ENCODE results near the gene MRPL55. TPM values are rescaled to one million over a fixed set of nuclear protein-coding genes. Genes with fewer than 3 reads are reported as not detected.

Gene MRPL55
- total RNA-seq, 4 donors from 2014 or later = 70.1 to 99.6 (median 80.8) TPM

GRCh38 chr1:228083871-228084278 is 25.2 kb downstream of the MRPL55 start:
- Histone ChIP-seq H3K4me3 (peak overlapping the region; percentile 73 to 99 (median 89)), H3K36me3 (no peaks in the 10 kb centered on the region), H3K27ac (peak overlapping the region; percentile 98 to 100 (median 98)), H3K4me1 (peaks cover 11 to 68% (median 49%) of the 10 kb centered on the region in 4 donors), H3K27me3 (no peaks in the 10 kb centered on the region), H3K9me3 (no peaks in the 10 kb centered on the region)
- TF ChIP-seq POLR2A (IDR thresholded peaks at IDR 0.05) = no peak
- no peak for TF ChIP-seq CTCF (IDR thresholded peaks at IDR 0.05)
- no peak for DNase-seq

DNA sequence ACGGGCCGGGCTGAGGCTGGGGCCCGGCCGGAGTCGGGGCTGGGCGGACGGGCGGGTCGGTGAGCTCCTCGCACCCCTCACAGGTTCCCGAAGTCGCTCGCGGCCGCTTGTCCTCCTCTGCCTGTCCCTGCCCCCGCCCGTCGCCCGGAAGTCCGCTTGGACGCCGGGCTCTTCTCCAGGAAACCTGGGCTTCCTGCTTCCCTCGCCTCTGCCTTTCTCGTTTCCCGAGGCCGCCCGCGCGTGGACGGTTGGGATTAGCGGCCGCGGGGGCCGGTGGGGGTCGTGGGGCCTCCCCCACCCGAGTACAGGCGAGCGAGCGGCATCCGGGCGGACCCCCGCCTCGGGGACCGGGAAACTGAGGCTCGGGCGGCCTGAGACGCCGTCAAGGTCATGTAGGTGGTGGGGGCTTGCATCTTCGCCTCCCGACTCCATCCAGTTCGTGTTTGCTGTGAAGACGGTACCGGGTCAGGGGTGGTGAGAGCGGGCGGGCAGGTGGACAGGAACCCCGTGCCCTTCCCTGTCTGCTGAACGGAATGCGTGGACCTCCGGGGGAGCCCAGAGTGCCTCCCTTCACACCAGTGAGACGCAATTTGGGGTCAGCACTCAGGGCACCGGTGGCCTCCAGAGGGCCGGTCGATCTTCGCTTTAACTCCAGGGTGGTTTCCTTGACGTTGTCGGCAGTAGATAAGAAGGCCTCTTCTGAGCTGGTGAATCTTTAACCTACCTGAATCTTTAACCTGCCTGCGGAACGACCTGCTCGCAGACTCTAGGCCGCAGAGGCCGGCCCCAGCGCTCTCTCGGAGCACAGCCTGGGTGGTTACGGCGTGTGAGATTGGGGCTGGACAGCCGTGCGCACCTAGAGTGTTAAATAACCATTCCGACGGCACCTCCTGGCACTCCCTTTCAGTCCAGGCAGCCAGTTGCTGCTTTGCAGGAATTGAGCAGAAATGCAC is 25.9 kb downstream of the MRPL55 start:
- Histone ChIP-seq H3K4me1 (peaks cover 11 to 61% (median 43%) of the 10 kb centered on the region in 4 donors), H3K9me3 (no peaks in the 10 kb centered on the region), H3K4me3 (peak overlapping the region; percentile 73 to 99 (median 89)), H3K27me3 (no peaks in the 10 kb centered on the region), H3K27ac (peak overlapping the region; percentile 98 to 100 (median 98)), H3K36me3 (no peaks in the 10 kb centered on the region)
- DNase-seq = peak; percentile 56 to 78 (median 76)
- TF ChIP-seq POLR2A (IDR thresholded peaks at IDR 0.05) (peak; percentile 70 to 71), CTCF (IDR thresholded peaks at IDR 0.05) (no peak)

DNA sequence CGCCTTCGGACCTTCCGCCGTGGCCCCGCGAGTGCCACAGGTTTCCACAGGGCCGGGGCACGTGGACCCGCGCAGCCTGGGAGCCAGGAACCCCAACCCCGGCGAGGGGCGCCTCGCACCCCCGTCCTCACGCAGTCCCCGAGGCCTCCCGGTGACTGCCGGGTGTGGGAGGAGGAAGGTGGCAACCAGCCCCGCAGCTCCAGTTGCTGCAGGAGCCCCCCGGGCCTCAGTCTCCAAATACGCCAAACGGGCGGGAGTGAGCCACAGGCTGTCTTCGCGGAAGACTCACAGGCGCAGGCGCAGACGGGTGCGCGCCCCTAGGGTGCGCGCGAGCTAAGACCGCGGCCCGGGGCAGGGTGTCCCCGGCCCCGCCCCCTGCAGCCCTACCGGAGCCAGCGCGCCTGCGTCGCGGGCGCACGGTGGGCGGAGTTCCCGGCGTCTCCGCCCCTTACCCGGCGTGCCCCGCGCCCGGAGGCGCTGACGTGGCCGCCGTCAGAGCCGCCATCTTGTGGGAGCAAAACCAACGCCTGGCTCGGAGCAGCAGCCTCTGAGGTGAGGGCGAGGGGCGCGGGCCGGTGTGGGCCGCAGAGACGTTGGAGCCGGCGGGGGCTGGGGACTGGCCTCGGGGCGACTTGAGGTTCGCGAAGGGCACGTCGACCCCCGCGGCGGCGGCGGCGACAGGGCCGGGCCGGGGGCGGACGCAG is 26.7 kb downstream of the MRPL55 start, which contains the start of gene ARF1:
Gene ARF1 (plus strand): TSS at position 495 of the 704 bp plus-strand sequence. CDS start 14,407 bp downstream, outside the sequence.
- peak; percentile 89 to 96 (median 95) for DNase-seq
- Histone ChIP-seq H3K4me1 (peaks cover 11 to 52% (median 36%) of the 10 kb centered on the region in 4 donors), H3K4me3 (peak within 1 kb of the TSS; percentile 73 to 99 (median 89)), H3K27me3 (no peaks in the 10 kb centered on the region), H3K27ac (peak within 1 kb of the TSS; percentile 98 to 100 (median 98)), H3K9me3 (no peaks in the 10 kb centered on the region), H3K36me3 (no peaks in the 10 kb centered on the region)
- TF ChIP-seq POLR2A (IDR thresholded peaks at IDR 0.05) (peak; percentile 52 to 85), CTCF (IDR thresholded peaks at IDR 0.05) (peak in 2 of 6 experiments; percentile 28 to 34)

DNA sequence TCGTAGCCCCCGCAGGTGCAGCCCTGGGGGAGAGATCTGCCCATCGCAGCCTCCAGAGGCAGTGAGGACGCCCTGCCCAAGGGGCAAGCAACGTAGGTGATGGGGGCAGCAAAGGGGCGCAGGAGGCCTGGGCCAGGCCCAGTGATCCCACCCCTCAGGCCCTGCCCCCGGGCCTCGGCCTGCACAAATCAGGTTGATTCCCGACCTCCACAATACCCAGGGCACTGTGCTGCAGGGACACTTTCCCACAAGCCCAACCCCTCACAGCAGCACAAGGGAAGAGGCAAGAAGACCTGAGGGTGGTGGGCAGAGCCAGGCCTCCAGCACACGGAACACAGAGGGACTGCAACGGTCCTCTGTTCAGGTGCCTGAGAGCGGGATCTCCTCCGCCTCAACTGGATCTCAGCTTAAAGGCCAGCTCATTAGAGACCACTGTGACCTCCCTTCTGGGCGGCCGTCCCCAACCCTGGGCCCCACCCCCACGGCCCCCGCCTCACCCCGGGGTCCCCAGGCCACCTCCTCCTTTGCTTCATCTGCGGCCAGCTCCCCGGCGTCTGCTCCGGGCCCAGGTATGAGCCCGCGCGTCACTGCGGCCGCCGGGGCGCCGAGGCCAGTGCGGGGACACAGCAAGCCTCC is 27.4 kb downstream of the MRPL55 start:
- Histone ChIP-seq H3K9me3 (no peaks in the 10 kb centered on the region), H3K27ac (peak overlapping the region; percentile 98 to 100 (median 98)), H3K4me3 (peak overlapping the region; percentile 73 to 99 (median 89)), H3K4me1 (peaks cover 11 to 46% (median 30%) of the 10 kb centered on the region in 4 donors), H3K27me3 (no peaks in the 10 kb centered on the region), H3K36me3 (no peaks in the 10 kb centered on the region)
- TF ChIP-seq POLR2A (IDR thresholded peaks at IDR 0.05) = no peak
- no peak for TF ChIP-seq CTCF (IDR thresholded peaks at IDR 0.05)
- no peak for DNase-seq

GRCh38 chr1:228081144-228081543 is 28.0 kb downstream of the MRPL55 start:
- peak overlapping the region in 1 of 4 donors; percentile 98 for H3K27ac ChIP-seq
- DNase-seq = peak in 1 of 3 donors; percentile 37
- peak overlapping the region in 3 of 4 donors; percentile 73 to 92 (median 86) for H3K4me3 ChIP-seq
- H3K27me3 ChIP-seq = no peaks in the 10 kb centered on the region
- H3K4me1 ChIP-seq = peaks cover 11 to 40% (median 27%) of the 10 kb centered on the region in 4 donors
- no peaks in the 10 kb centered on the region for H3K36me3 ChIP-seq
- TF ChIP-seq POLR2A (IDR thresholded peaks at IDR 0.05) (no peak), CTCF (IDR thresholded peaks at IDR 0.05) (no peak)
- no peaks in the 10 kb centered on the region for H3K9me3 ChIP-seq

All from Peyer's patch (tissue), 4 donors.